ENCODE measurements around the gene OSCP1. TPM values are rescaled to one million over a fixed set of nuclear protein-coding genes. Genes with fewer than 3 reads are reported as not detected.

OSCP1 gene
- total RNA-seq, 1 experiment from 2014 or later: 3.2 TPM

- WGBS (ENCODE audit: extremely low coverage, insufficient read length, low lambda C conversion rate): no CpG with 5 or more reads among the region's 2 CpGs
- no peak overlapping the region for H2AK5ac ChIP-seq (ENCODE audit: insufficient read length, low read length)
These were observed 47.0 kb upstream of the OSCP1 start for GRCh38 chr1:36497207-36497606.

More at GRCh38 chr1:36497207-36497606, 47.0 kb upstream of the OSCP1 start:
- no peaks in the 10 kb centered on the region for H3K79me2 ChIP-seq (ENCODE audit: insufficient read depth, low read length)
- no peak overlapping the region for H3K23ac ChIP-seq (ENCODE audit: insufficient read length, low read depth, low read length)
- H3K4me1 Mint-ChIP-seq: no peaks in the 10 kb centered on the region
- no peak overlapping the region for H2BK5ac ChIP-seq (ENCODE audit: insufficient read length, low read length)
- no peaks in the 10 kb centered on the region for H4K20me1 ChIP-seq (ENCODE audit: control insufficient read depth, insufficient read depth, insufficient read length)
- H3K4me2 ChIP-seq (ENCODE audit: insufficient read depth, insufficient read length, low read length): no peak overlapping the region
- no peak overlapping the region for H3K4ac ChIP-seq (ENCODE audit: low read depth, low read length)
- H2AFZ ChIP-seq (ENCODE audit: low read length): no peak overlapping the region
- no peaks in the 10 kb centered on the region for H3K9me3 ChIP-seq (ENCODE audit: control insufficient read depth, low read depth, low read length)
- H3K56ac ChIP-seq (ENCODE audit: insufficient read length, low read depth, low read length): no peak overlapping the region
- H3K79me1 ChIP-seq (ENCODE audit: insufficient read depth, low read depth, low read length, poor library complexity, severe bottlenecking): no peaks in the 10 kb centered on the region
- TF ChIP-seq CTCF (conservative IDR thresholded peaks at IDR 0.05): no peak
- H4K5ac ChIP-seq (ENCODE audit: insufficient read length, low read depth, low read length): no peak overlapping the region
- H3K9ac ChIP-seq (ENCODE audit: extremely low read depth, insufficient read length, low read length): no peak overlapping the region
- H3K14ac ChIP-seq (ENCODE audit: insufficient read depth, low read length): no peak overlapping the region
- DNase-seq: no peak
- H3K27me3 ChIP-seq (ENCODE audit: insufficient read depth, low read length): no peaks in the 10 kb centered on the region
- H3K36me3 Mint-ChIP-seq (ENCODE audit: insufficient read depth in 1 of 3, low read depth in 3 of 3): no peaks in the 10 kb centered on the region
- H3K27ac Mint-ChIP-seq: no peak overlapping the region
- H4K8ac ChIP-seq (replicated peaks; ENCODE audit: insufficient read length, low read depth, low read length): no peak overlapping the region
- no peak overlapping the region for H3K18ac ChIP-seq (ENCODE audit: insufficient read length, low read depth, low read length)
- H3T11ph ChIP-seq (ENCODE audit: low read length): no peak overlapping the region
- no peak overlapping the region for H4K91ac ChIP-seq (ENCODE audit: insufficient read length, low read depth, low read length)
- H2BK15ac ChIP-seq (ENCODE audit: low read depth, low read length): no peak overlapping the region
- no peak overlapping the region for H3K4me3 Mint-ChIP-seq
- H2BK20ac ChIP-seq (ENCODE audit: low read depth, low read length, poor library complexity, severe bottlenecking): no peak overlapping the region
- H3K27ac ChIP-seq (ENCODE audit: insufficient read length, low read depth, low read length): no peak overlapping the region
- no peak overlapping the region for H2BK120ac ChIP-seq (ENCODE audit: low read depth, low read length, poor library complexity, severe bottlenecking)
- H3K23me2 ChIP-seq (ENCODE audit: insufficient read length, low read depth, low read length, poor library complexity, severe bottlenecking): no peaks in the 10 kb centered on the region
- no peaks in the 10 kb centered on the region for H3K9me3 Mint-ChIP-seq
- peaks cover 33% of the 10 kb centered on the region for H3K27me3 Mint-ChIP-seq (ENCODE audit: low read depth)
- no peak overlapping the region for H2BK12ac ChIP-seq (ENCODE audit: insufficient read length, low read depth, low read length)
- no peaks in the 10 kb centered on the region for H3K4me1 ChIP-seq (ENCODE audit: insufficient read depth, low read length)
